Stimulated activated CD8-positive, alpha-beta memory T cell treated with anti-CD3 and anti-CD28 coated beads, Interleukin-4, amount 100 ng/mL, for 1 hour (primary cell): ENCODE data around the gene NFKB2.
A peak's percentile ranks its signal among the peaks of the same experiment; 100 is the strongest.

ENCODE experiments used
- DNase-seq, 2 donors: peaks; one replicate each; pipeline ENCODE4 v3.0.0-alpha.2; 2020; ENCODE audit warnings: low read depth in 2 of 2, low spot score in 1 of 2

NFKB2 gene

GRCh38 chr10:102408728-102409603 lies 13.5 kb downstream of the NFKB2 start:
- DNase-seq = peak in 1 of 2 donors; percentile 52

GRCh38 chr10:102409604-102410428 lies 14.3 kb downstream of the NFKB2 start:
- DNase-seq = no peak

- no peak for DNase-seq
These were observed 15.0 kb downstream of the NFKB2 start for GRCh38 chr10:102410429-102411073.

- DNase-seq = no peak
These were observed 16.1 kb downstream of the NFKB2 start for GRCh38 chr10:102411341-102412255.

GRCh38 chr10:102412293-102412692 lies 16.8 kb downstream of the NFKB2 start:
- DNase-seq = no peak

GRCh38 chr10:102413053-102413705 lies 17.7 kb downstream of the NFKB2 start:
- DNase-seq = no peak

GRCh38 chr10:102413806-102414561 lies 18.5 kb downstream of the NFKB2 start:
- no peak for DNase-seq

- no peak for DNase-seq
These were observed 19.2 kb downstream of the NFKB2 start for GRCh38 chr10:102414749-102415148.

- DNase-seq = no peak
These were observed 20.8 kb downstream of the NFKB2 start for GRCh38 chr10:102416283-102416682.

GRCh38 chr10:102416695-102417094 lies 21.2 kb downstream of the NFKB2 start:
- no peak for DNase-seq

GRCh38 chr10:102418622-102419268 lies 23.2 kb downstream of the NFKB2 start, which contains the start of gene PSD:
PSD (minus strand) TSS chr10:102418785; CDS start chr10:102417038, 1,747 bp downstream.
- no peak for DNase-seq

- DNase-seq = peak in 1 of 2 donors; percentile 50
These were observed 24.0 kb downstream of the NFKB2 start for GRCh38 chr10:102419269-102420180.

GRCh38 chr10:102420181-102420713 lies 24.7 kb downstream of the NFKB2 start:
- no peak for DNase-seq

GRCh38 chr10:102420714-102421506 lies 25.4 kb downstream of the NFKB2 start, which contains the start of gene FBXL15:
FBXL15 (plus strand) TSS chr10:102420836; CDS start chr10:102421130, 294 bp downstream.
- DNase-seq = peak; percentile 94 to 95

GRCh38 chr10:102421507-102421756 lies 25.9 kb downstream of the NFKB2 start:
- DNase-seq = no peak

GRCh38 chr10:102421757-102422512 lies 26.4 kb downstream of the NFKB2 start:
- no peak for DNase-seq
